Transverse colon (tissue), 4 donors: ENCODE measurements around the gene AGMO. TPM values are rescaled to one million over a fixed set of nuclear protein-coding genes. Genes with fewer than 3 reads are reported as not detected.

Source experiments
- DNase-seq: peaks from one replicate; pipeline ENCODE4 v3.0.0-alpha.2; 2019
- H3K27ac ChIP-seq, 4 donors: fragments of 200-600 bp; sonication (generic); 2 replicates each; pipeline ENCODE4 v1.5.1; 2016 to 2018; ENCODE audit warnings: inconsistent platforms in 4 of 4
- H3K27me3 ChIP-seq: fragments of 200-600 bp; sonication (generic); 2 replicates; pipeline ENCODE4 v1.5.1; 2017; ENCODE audit warnings: inconsistent platforms
- H3K36me3 ChIP-seq, 4 donors: fragments of 200-600 bp; sonication (generic); 2 replicates each; pipeline ENCODE4 v1.5.1; 2017 to 2019; ENCODE audit warnings: inconsistent platforms in 4 of 4
- H3K4me1 ChIP-seq, 4 donors: fragments of 200-600 bp; sonication (generic); 2 replicates each; pipeline ENCODE4 v1.5.1; 2017 to 2020; ENCODE audit warnings: inconsistent platforms in 4 of 4
- H3K4me3 ChIP-seq, 4 donors: fragments of 200-600 bp; sonication (generic); 1 replicate in 1 of 4; 2 replicates in 3 of 4; pipeline versions ENCODE4 v1.5.1 to v1.6.1; 2017 to 2019; ENCODE audit warnings: inconsistent platforms in 4 of 4
- H3K9me3 ChIP-seq, 2 donors: fragments of 200-600 bp; sonication (generic); 2 replicates each; pipeline ENCODE4 v1.5.1; 2017 to 2019; ENCODE audit warnings: inconsistent platforms in 2 of 2
- CTCF ChIP-seq, 5 experiments: fragments of 200-600 bp in 3 of 5; fragments of 450-650 bp in 2 of 5; sonication (generic) in 3 of 5; IDR thresholded peaks; 1 replicate in 2 of 5; 2 replicates in 3 of 5; pipeline ENCODE4 v1.5.1; 2016 to 2017; ENCODE audit warnings: antibody characterized with exemption in 5 of 5, inconsistent platforms in 3 of 5, mild to moderate bottlenecking in 2 of 5, moderate library complexity in 1 of 5
- EP300 ChIP-seq: sonication (generic); formaldehyde crosslinking; IDR thresholded peaks from one replicate; pipeline ENCODE4 v1.6.1; 2017; ENCODE audit warnings: antibody characterized with exemption, low read depth
- POLR2A ChIP-seq: fragments of 450-650 bp; IDR thresholded peaks from one replicate; pipeline ENCODE4 v1.6.1; 2016; ENCODE audit warnings: antibody characterized with exemption, mild to moderate bottlenecking, moderate library complexity
- POLR2AphosphoS5 ChIP-seq, 3 donors: sonication (generic); formaldehyde crosslinking; IDR thresholded peaks; one replicate each; pipeline ENCODE4 v1.6.1; 2016; ENCODE audit warnings: antibody characterized with exemption in 3 of 3
- WGBS, 2 donors: methylation state at CpG; one replicate each; pipeline ENCODE4 v1.1.5; 2018; ENCODE audit warnings: low coverage in 1 of 2; 5-methylcytosine and 5-hydroxymethylcytosine counted together
- in situ Hi-C, 4 donors: fragments of 200-750 bp; cut with MboI; loops; one replicate each; pipeline versions ENCODE4 v1.15.0 to v1.15.1; 2017; ENCODE audit warnings: low sequenced_read_pairs in 3 of 4, low pct_ligation_motif_present in 1 of 4, low pct_unique_long_range_greater_than_20kb in 1 of 4
- intact Hi-C: fragments of 100-400 bp; cut with DNase I; formaldehyde crosslinking; loops from one replicate; pipeline ENCODE4 v1.15.1; 2023; ENCODE audit warnings: low total_unique reads
- total RNA-seq, 4 donors: library from RNA; depleted of rRNA; stranded (reverse); fragments of >200 nt; gene quantifications; one replicate each; pipeline ENCODE4 v1.1.0, GENCODE V29; 2016

AGMO gene
- total RNA-seq, 4 donors from 2014 or later = 1.5 to 5.7 (median 2.7) TPM; not detected in 1

- in situ Hi-C loops (no loop called here), intact Hi-C loops (no loop called here)
- no peak for DNase-seq
- H3K27me3 ChIP-seq = no peaks in the 10 kb centered on the region
- H3K9me3 ChIP-seq = no peaks in the 10 kb centered on the region
- WGBS, 2 donors = 68 to 71% methylated on average over 2 to 3 of the region's 3 CpGs
- H3K27ac ChIP-seq = no peak overlapping the region
- no peaks in the 10 kb centered on the region for H3K36me3 ChIP-seq
- peaks cover 0 to 22% (median 4%) of the 10 kb centered on the region in 4 donors for H3K4me1 ChIP-seq
- no peak for TF ChIP-seq POLR2AphosphoS5 (IDR thresholded peaks at IDR 0.05)
- TF ChIP-seq EP300 = no peak
- TF ChIP-seq CTCF (IDR thresholded peaks at IDR 0.05) = no peak
- TF ChIP-seq POLR2A = no peak
- no peak overlapping the region for H3K4me3 ChIP-seq
Measured at GRCh38 chr7:15507171-15507570, 54.6 kb downstream of the AGMO start.

DNA sequence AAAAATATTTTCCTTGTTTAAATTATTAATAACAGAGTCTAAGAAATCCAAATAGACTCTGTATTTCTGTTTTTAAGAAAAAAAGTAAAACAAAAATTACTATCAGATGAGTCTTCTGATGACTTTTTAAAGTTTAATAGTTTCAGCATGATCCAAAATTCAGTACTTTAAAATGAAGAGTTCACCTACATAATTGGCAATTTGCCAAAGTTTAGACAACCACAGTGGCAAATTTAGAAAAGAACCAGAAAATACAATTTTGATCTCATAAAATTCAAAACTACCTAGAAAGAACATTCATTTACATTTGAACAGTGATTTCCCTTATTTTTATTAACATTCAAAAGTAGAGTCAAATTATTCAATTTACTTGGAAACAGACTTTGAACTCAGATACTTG lies 56.1 kb downstream of the AGMO start:
- Histone ChIP-seq H3K9me3 (no peaks in the 10 kb centered on the region), H3K4me1 (peaks cover 0 to 22% (median 4%) of the 10 kb centered on the region in 4 donors), H3K4me3 (no peak overlapping the region), H3K36me3 (no peaks in the 10 kb centered on the region), H3K27me3 (no peaks in the 10 kb centered on the region), H3K27ac (no peak overlapping the region)
- in situ Hi-C loops = no loop called here
- TF ChIP-seq CTCF (IDR thresholded peaks at IDR 0.05) = no peak
- no peak for TF ChIP-seq POLR2A
- no peak for TF ChIP-seq EP300
- no peak for TF ChIP-seq POLR2AphosphoS5 (IDR thresholded peaks at IDR 0.05)
- intact Hi-C loops = no loop called here
- DNase-seq = no peak

DNA sequence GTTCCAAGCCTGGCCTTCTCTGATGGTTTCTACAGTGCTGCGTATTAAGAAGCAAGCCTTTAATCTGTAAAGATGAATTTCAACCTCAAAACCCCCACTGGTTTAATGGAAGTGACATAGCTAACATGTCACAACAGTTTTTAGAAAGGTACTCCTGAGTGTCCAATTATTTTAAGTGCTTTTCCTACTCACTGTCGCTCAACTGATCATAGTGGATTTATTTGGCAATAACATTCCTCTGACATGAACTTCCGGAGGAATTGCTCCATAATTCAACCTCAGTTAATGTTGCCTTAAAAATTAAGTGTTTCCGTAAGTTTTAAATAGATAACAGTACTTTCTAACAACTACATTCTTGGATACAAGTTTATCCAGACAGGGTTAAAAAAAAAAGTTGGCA lies 57.5 kb downstream of the AGMO start:
- TF ChIP-seq POLR2AphosphoS5 (IDR thresholded peaks at IDR 0.05) (no peak), EP300 (no peak), POLR2A (no peak), CTCF (IDR thresholded peaks at IDR 0.05) (no peak)

DNA sequence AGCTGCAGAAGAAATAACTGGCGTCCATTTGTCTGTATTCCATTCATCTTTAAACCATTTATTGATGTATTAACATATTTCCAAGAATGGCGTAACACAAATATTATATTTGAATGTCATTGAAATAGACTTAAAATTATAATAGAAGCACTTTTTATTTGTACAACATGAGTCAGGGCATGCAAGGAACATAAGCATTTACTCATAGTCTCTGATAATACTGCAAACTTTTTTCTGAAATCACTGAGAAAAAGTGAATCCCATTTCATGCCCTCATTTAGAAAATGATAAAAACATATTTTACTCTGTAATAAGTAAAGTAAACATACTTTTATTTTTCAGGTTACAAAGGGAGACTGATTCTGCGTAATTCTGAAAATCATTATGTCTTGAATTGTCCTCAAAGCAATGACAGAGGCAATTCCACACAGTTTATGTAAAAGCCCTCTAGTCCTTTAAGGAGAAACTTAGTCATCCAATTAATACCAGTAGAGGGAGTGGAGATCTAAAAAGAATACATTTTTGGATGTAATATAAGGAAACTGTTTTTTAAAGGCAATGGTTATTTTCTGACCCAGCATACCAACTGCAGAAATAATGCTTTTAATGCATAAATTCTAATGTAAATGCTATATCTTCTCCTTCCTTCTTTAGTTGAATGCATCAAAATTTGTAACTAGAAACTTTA lies 58.1 kb downstream of the AGMO start:
- Histone ChIP-seq H3K9me3 (no peaks in the 10 kb centered on the region), H3K27ac (no peak overlapping the region), H3K4me3 (no peak overlapping the region), H3K4me1 (peaks cover 0 to 22% (median 4%) of the 10 kb centered on the region in 4 donors), H3K27me3 (no peaks in the 10 kb centered on the region), H3K36me3 (no peaks in the 10 kb centered on the region)
- WGBS, 2 donors = 85 to 86% methylated on average over 3 of the region's 3 CpGs
- in situ Hi-C loops = no loop called here
- DNase-seq = no peak
- TF ChIP-seq EP300 (no peak), POLR2AphosphoS5 (IDR thresholded peaks at IDR 0.05) (no peak), POLR2A (no peak), CTCF (IDR thresholded peaks at IDR 0.05) (no peak)
- intact Hi-C loops = no loop called here

More for the DNA sequence above, 57.5 kb downstream of the AGMO start:
- H3K27me3 ChIP-seq = no peaks in the 10 kb centered on the region
- no peak for DNase-seq
- no peaks in the 10 kb centered on the region for H3K36me3 ChIP-seq
- intact Hi-C loops (no loop called here), in situ Hi-C loops (no loop called here)
- WGBS, 2 donors = 69 to 86% methylated on average over 4 of the region's 4 CpGs
- H3K27ac ChIP-seq = no peak overlapping the region
- H3K4me1 ChIP-seq = peaks cover 0 to 22% (median 4%) of the 10 kb centered on the region in 4 donors
- no peak overlapping the region for H3K4me3 ChIP-seq
- no peaks in the 10 kb centered on the region for H3K9me3 ChIP-seq
